GM19193 (cell line): Measurements from ENCODE around the gene NOL3.

Experiments
- POLR2A ChIP-seq: IDR thresholded peaks from 4 replicates; pipeline ENCODE4 v1.6.1; 2011; ENCODE audit not compliant: insufficient read depth, insufficient read length; ENCODE audit errors: extremely low read depth

The NOL3 gene

GRCh38 chr16:67170168-67170948 is at the start of gene NOL3:
TSS of gene NOL3 (plus strand) at chr16:67170538.
- TF ChIP-seq POLR2A = peak; percentile 40

GRCh38 chr16:67128417-67128816 is 41.9 kb upstream of the NOL3 start:
- TF ChIP-seq POLR2A = no peak

- TF ChIP-seq POLR2A = no peak
These were observed 41.5 kb upstream of the NOL3 start for GRCh38 chr16:67128887-67129286.

- TF ChIP-seq POLR2A = no peak
These were observed 40.9 kb upstream of the NOL3 start for GRCh38 chr16:67129422-67129821.

GRCh38 chr16:67137605-67138004 is 32.7 kb upstream of the NOL3 start:
- no peak for TF ChIP-seq POLR2A

- TF ChIP-seq POLR2A = no peak
These were observed 28.9 kb upstream of the NOL3 start for GRCh38 chr16:67141391-67141790.

GRCh38 chr16:67142342-67142741 is 28.0 kb upstream of the NOL3 start:
- TF ChIP-seq POLR2A = no peak

GRCh38 chr16:67144943-67145342 is 25.4 kb upstream of the NOL3 start:
- no peak for TF ChIP-seq POLR2A

GRCh38 chr16:67145746-67146145 is 24.6 kb upstream of the NOL3 start:
- no peak for TF ChIP-seq POLR2A

- TF ChIP-seq POLR2A = no peak
These were observed 23.6 kb upstream of the NOL3 start for GRCh38 chr16:67146523-67147357.

- no peak for TF ChIP-seq POLR2A
These were observed 22.7 kb upstream of the NOL3 start for GRCh38 chr16:67147437-67148140.

GRCh38 chr16:67148221-67148620 is 22.1 kb upstream of the NOL3 start:
- TF ChIP-seq POLR2A = no peak

GRCh38 chr16:67148656-67149275 is 21.6 kb upstream of the NOL3 start:
- no peak for TF ChIP-seq POLR2A

- TF ChIP-seq POLR2A = no peak
These were observed 20.9 kb upstream of the NOL3 start for GRCh38 chr16:67149276-67150046.
